Measurements from ENCODE around the gene RAPGEF4. TPM values are rescaled to one million over a fixed set of nuclear protein-coding genes. Genes with fewer than 3 reads are reported as not detected.

RAPGEF4 gene
- total RNA-seq, 1 experiment from 2014 or later: 0.98 TPM

- H3K4me3 Mint-ChIP-seq (ENCODE audit: unreplicated experiment): peak overlapping the region; percentile 15
- peak overlapping the region; percentile 39 for H3K27ac Mint-ChIP-seq (ENCODE audit: unreplicated experiment)
- intact Hi-C loops (cut with micrococcal nuclease; ENCODE audit: unreplicated experiment): loop anchor here (1.0 to 2.0 kb wide), 6 partner anchors 47 to 369 kb away; partner anchors contain the start of gene MAP3K20
- H3K27me3 Mint-ChIP-seq (ENCODE audit: insufficient read depth, unreplicated experiment): no peaks in the 10 kb centered on the region
- POLR2A ChIA-PET: no interaction called here
- H3K36me3 Mint-ChIP-seq (ENCODE audit: insufficient read depth, unreplicated experiment): no peaks in the 10 kb centered on the region
- no peaks in the 10 kb centered on the region for H3K27me3 ChIP-seq (replicated peaks; ENCODE audit: control insufficient read depth, insufficient read depth, low read length)
- peaks cover 17% of the 10 kb centered on the region for H3K4me1 Mint-ChIP-seq (ENCODE audit: low read depth, unreplicated experiment)
- TF ChIP-seq CTCF (IDR thresholded peaks at IDR 0.05; ENCODE audit: insufficient read depth in 1 of 2, low read depth in 1 of 2, low read length in 1 of 2, severe bottlenecking in 1 of 2, unreplicated experiment in 1 of 2): peak; percentile 94
- CTCF ChIA-PET: interaction anchor here (0.6 to 5.0 kb wide), 13 partner anchors 17 to 370 kb away, joined by 3 to 39 read pairs (median 3); no protein-coding TSS in a partner anchor
- H3K36me3 ChIP-seq (ENCODE audit: control insufficient read depth, insufficient read depth, low read length): no peaks in the 10 kb centered on the region
- H3K4me1 ChIP-seq: peaks cover 19% of the 10 kb centered on the region
- H3K9me3 Mint-ChIP-seq (ENCODE audit: unreplicated experiment): no peaks in the 10 kb centered on the region
- no peak overlapping the region for H3K4me3 ChIP-seq (ENCODE audit: low read depth, low read length)
- BruUV-seq (replicated peaks): no TSS peak
- H3K9me3 ChIP-seq: no peaks in the 10 kb centered on the region
- peak; percentile 74 to 85 for DNase-seq
Observed at GRCh38 chr2:173027181-173028128, 291.8 kb downstream of the RAPGEF4 start.

GRCh38 chr2:173028141-173028540 is 292.5 kb downstream of the RAPGEF4 start:
- H3K36me3 Mint-ChIP-seq (ENCODE audit: insufficient read depth, unreplicated experiment): no peaks in the 10 kb centered on the region
- no TSS peak for BruUV-seq (replicated peaks)
- no peaks in the 10 kb centered on the region for H3K9me3 Mint-ChIP-seq (ENCODE audit: unreplicated experiment)
- H3K4me1 Mint-ChIP-seq (ENCODE audit: low read depth, unreplicated experiment): peaks cover 17% of the 10 kb centered on the region
- Histone ChIP-seq H3K27me3 (replicated peaks; ENCODE audit: control insufficient read depth, insufficient read depth, low read length) (no peaks in the 10 kb centered on the region), H3K9me3 (no peaks in the 10 kb centered on the region), H3K4me3 (ENCODE audit: low read depth, low read length) (no peak overlapping the region), H3K36me3 (ENCODE audit: control insufficient read depth, insufficient read depth, low read length) (no peaks in the 10 kb centered on the region), H3K4me1 (peaks cover 19% of the 10 kb centered on the region)
- H3K4me3 Mint-ChIP-seq (ENCODE audit: unreplicated experiment): no peak overlapping the region
- no peak for TF ChIP-seq CTCF (IDR thresholded peaks at IDR 0.05; ENCODE audit: insufficient read depth in 1 of 2, low read depth in 1 of 2, low read length in 1 of 2, severe bottlenecking in 1 of 2, unreplicated experiment in 1 of 2)
- ChIA-PET POLR2A (no interaction called here), CTCF (interaction anchor here (0.6 to 5.0 kb wide), 12 partner anchors 16 to 722 kb away, joined by 3 to 39 read pairs (median 4); no protein-coding TSS in a partner anchor)
- intact Hi-C loops (cut with micrococcal nuclease; ENCODE audit: unreplicated experiment): loop anchor here (2.0 kb wide), 1 partner anchor 47 kb away; the partner anchor contains the start of gene MAP3K20
- H3K27me3 Mint-ChIP-seq (ENCODE audit: insufficient read depth, unreplicated experiment): no peaks in the 10 kb centered on the region
- H3K27ac Mint-ChIP-seq (ENCODE audit: unreplicated experiment): peak overlapping the region; percentile 19
- DNase-seq: no peak

GRCh38 chr2:173028671-173029070 is 293.0 kb downstream of the RAPGEF4 start:
- POLR2A ChIA-PET: interaction anchor here (0.6 kb wide), 1 partner anchor 20 kb away, joined by 3 read pairs; no protein-coding TSS in a partner anchor
- H3K4me1 Mint-ChIP-seq (ENCODE audit: low read depth, unreplicated experiment): peaks cover 17% of the 10 kb centered on the region

More at GRCh38 chr2:173028671-173029070, 293.0 kb downstream of the RAPGEF4 start:
- Histone ChIP-seq H3K36me3 (ENCODE audit: control insufficient read depth, insufficient read depth, low read length) (no peaks in the 10 kb centered on the region), H3K4me1 (peaks cover 19% of the 10 kb centered on the region), H3K9me3 (no peaks in the 10 kb centered on the region), H3K27me3 (replicated peaks; ENCODE audit: control insufficient read depth, insufficient read depth, low read length) (no peaks in the 10 kb centered on the region), H3K4me3 (ENCODE audit: low read depth, low read length) (no peak overlapping the region)
- DNase-seq: peak in 1 of 2 experiments; percentile 30
- no peaks in the 10 kb centered on the region for H3K27me3 Mint-ChIP-seq (ENCODE audit: insufficient read depth, unreplicated experiment)
- H3K9me3 Mint-ChIP-seq (ENCODE audit: unreplicated experiment): no peaks in the 10 kb centered on the region
- no TSS peak for BruUV-seq (replicated peaks)
- CTCF ChIA-PET: interaction anchor here (0.6 to 5.0 kb wide), 7 partner anchors 33 to 722 kb away, joined by 3 to 39 read pairs (median 5); no protein-coding TSS in a partner anchor
- no peaks in the 10 kb centered on the region for H3K36me3 Mint-ChIP-seq (ENCODE audit: insufficient read depth, unreplicated experiment)
- no peak overlapping the region for H3K4me3 Mint-ChIP-seq (ENCODE audit: unreplicated experiment)
- intact Hi-C loops (cut with micrococcal nuclease; ENCODE audit: unreplicated experiment): loop anchor here (2.0 kb wide), 1 partner anchor 46 kb away; the partner anchor contains the start of gene MAP3K20
- no peak for TF ChIP-seq CTCF (IDR thresholded peaks at IDR 0.05; ENCODE audit: insufficient read depth in 1 of 2, low read depth in 1 of 2, low read length in 1 of 2, severe bottlenecking in 1 of 2, unreplicated experiment in 1 of 2)
- peak overlapping the region; percentile 19 for H3K27ac Mint-ChIP-seq (ENCODE audit: unreplicated experiment)
